HG03342 (cell line): ENCODE measurements around the gene PER2.
A peak's percentile ranks its signal among the peaks of the same experiment; 100 is the strongest.

Source experiments
- ATAC-seq: cut with Tn5 transposase; IDR thresholded peaks from one replicate; pipeline ENCODE4 v1.9.1; 2021; ENCODE audit warnings: mild to moderate bottlenecking, moderate library complexity; ENCODE audit not compliant: unreplicated experiment

PER2 gene

DNA sequence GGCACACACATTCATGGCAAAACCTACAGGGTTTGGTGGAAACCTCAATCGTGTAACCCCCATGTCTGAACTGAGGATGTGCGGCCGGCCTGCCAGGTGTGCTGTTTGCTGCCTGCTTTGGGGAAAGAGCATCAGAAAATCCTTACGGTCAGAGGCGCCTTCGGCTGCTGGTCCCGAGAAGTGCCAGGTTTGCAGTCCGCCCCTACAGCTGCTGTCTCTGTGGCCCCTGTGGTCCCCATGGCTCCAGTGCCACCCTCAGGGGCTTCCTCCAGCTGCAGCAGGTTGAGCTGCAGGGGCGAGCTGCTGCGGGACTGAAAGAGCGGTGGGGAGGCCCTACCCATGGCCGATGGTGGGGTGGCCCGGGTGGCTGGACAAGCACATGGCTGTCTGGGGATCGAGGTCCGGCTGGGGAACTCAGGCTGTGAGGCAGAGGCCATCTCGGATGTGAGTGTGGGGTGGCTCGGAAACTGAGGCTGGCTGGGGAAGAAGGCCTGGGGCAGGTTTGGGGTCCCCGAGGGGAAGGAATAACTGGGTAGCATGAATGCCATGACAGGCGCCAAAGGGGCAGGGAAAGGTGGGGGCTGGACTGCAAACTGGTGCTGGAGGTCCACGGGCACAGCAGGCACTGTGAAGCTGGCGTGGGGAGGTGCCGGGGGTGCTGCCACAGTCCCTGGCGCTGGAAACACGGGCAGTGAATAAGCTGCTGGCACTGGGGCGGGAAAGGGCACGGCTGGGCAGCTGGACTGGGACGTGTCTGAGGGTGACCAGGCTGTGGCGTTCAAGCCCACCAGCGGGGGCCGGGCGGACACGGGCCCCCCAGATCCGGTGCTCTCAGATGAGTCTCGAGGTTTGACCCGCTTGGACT lies 35.4 kb downstream of the PER2 start:
- no peak for ATAC-seq

DNA sequence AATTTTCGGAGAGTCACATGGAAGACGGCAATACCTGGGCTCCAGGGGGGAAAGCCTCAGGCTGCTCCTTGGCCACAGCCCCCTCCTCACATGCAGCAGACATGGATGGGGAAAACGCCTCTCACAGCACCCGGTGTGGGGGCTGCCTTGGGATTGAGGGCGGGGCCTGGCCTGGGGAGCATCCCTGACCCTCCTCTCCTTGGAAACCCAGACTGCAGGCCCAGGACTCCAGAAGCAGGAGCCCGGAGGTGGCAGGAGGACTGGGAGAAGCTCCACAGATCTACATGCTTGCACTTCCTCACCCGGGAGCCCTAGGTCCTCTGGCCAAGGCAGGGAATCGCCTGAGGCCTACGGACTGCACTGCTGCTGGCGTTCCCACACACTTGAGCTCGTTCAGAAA lies 36.4 kb downstream of the PER2 start:
- no peak for ATAC-seq

GRCh38 chr2:238251331-238251730 lies 37.1 kb downstream of the PER2 start:
- no peak for ATAC-seq

GRCh38 chr2:238250896-238251295 lies 37.5 kb downstream of the PER2 start:
- no peak for ATAC-seq

DNA sequence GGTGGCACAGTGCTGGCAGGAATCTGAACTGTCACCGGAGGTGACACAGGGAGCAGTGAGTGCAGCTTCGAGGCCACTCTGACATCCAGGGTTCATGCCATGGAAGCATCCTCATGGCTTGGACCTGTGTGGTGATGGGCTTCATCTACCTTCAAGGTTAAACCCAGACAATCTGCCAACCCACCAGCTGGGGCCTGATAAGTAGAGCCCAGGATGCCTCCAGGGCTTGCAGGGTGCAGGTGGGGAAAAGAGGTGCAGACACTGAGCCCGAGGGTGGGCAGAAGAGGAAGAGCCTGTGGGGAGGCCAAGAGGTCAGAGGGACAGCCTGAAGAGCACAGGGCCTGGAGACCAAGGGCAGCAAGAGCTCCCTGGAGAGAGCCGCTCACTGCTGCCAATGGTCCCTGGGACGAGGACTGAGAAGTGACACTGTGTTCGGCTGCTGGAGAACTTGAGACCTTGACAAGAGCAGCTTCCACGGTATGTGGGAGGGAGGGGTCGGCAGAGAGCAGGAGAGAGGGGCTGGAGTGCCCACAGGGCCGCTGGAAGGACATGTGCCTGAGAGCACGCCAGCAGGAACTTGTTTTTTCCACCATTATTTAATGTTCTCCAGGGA lies 40.5 kb downstream of the PER2 start:
- ATAC-seq = no peak

DNA sequence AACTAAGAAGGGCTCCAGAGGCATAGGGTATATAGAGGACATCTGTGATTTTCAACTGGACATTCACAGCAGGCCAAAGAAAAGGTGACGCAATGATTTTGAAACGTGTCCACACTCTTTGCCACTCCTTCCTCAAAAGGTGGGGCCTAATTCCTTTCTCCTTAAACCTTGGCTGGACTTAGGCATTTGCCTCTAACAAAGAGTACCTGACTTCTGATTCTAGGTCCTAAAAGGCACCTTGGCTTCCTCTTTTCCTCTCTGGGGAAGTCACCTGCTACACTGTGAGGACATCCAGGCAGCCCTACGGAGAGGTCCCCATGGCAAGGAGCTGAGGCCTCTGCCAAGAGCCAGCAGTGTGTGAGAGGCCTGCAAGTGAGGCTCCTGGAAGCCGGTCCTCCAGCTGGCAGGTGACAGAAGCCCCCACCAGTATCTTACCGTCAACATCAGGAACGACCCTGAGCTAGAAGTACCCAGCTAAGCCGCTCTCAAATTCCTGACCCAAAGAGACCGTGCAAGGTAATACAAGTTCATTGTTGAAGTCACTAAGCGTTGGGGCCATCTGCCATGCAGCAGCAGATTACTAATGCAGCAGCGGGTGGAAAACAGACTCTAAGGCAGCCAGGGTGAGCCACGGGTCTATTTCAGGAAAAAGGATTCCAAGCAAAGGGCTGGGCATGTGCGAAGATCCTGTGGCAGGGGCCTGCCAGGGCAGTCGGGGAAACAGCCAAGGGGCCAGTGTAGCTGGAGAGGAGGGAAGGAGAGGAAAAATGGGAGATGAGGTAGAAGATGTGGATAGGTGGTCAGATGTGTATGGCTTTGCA lies 41.2 kb downstream of the PER2 start:
- ATAC-seq = no peak

DNA sequence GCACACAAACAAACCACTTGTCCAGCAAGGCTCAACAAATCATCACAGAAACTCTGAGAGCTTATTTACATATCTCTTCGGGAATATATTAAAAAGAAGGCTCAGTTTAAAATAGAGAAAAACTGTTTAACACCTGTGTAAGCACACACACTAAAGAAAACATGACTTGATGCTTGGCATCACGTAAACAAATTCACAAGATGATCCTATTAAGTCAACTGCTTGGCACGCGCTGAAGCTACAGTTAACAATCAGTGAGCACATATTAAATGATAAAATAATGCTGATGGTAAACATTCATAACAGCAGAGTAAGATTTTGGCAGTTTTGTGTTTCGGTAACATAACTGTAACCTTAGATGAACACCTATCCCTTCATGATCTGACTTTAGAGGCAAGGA lies 44.3 kb downstream of the PER2 start:
- no peak for ATAC-seq

DNA sequence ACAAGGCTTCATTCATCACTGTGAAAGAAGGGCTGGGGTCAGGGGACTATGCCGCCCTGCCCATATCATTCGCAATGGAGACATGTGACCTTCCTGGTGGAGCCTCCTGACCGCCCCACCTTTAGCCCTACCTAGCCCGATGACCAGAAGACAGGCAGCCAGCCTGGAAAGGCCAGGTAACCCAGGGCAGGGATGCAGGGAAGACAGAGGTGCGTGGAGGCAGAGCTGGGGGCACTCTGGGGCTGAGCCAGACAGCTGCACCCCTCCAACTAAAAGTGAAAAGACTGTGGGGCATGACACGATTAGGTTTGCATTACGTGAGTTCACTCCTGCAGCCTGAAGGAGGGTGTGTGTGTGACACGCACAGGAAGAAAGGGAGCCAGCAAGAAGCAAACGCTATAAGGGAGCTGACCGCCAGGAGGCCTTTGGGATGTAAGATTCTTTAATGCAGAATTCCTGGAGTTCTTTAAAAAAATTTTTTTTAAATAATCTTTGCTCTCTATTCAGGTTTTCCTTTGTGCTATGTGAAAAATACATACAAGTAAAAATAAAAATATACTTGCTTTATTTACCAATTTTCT lies 44.8 kb downstream of the PER2 start:
- no peak for ATAC-seq

- ATAC-seq = no peak
These were observed 45.5 kb downstream of the PER2 start for GRCh38 chr2:238242731-238243495.

- ATAC-seq = no peak
These were observed 46.4 kb downstream of the PER2 start for GRCh38 chr2:238241970-238242369.

DNA sequence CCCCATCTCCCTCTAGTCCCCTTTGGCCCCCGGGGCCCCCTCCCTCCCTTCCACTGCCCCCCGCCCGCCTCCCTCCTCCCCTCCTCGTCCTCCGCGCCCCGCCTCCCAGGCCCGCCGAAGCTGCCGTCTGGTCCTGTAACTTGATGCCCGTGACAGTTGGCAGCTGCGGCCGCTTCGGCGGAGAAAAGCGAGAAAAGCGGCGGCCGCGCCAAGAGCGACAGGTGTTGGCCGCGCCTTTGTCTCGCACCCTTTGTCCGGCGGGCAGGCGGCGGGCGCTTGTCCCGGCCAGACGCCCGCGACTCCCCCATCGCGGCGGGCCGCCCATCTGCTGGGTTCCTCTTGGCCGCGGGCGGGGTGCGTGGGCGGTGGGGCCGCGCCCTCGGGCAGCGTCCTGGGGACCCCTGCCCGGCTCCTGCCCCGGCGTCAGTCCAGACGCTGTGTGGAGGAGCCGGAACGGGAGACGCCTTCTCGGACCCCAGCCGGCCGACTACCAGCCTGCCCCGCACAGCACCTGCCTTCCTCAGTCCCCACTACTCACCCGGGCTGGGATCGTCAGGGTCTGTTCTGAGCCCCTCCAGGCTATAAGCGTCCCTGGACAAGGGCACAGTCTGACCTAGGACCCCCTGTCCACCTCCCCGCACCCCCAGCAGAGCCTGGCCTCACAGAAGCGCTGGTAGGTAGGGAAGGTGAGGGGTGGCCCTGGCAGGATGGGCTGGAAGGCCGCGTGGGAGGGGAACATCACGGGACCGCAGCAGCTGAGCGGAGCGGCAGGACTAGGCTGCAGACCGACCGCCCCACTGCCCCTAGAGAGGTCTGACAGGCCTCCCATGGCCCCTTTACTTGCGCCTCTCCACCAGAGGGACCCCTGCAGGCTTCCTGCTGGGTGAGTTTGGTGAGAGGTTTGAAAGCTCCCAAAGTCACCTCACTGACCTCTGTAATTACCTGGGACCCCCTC lies 47.4 kb downstream of the PER2 start:
- no peak for ATAC-seq

GRCh38 chr2:238239863-238240756 lies 48.3 kb downstream of the PER2 start, which contains the start of gene HES6:
Gene HES6 (minus strand): TSS chr2:238240038. CDS start chr2:238239905, 133 bp downstream.
- ATAC-seq = peak; percentile 88

DNA sequence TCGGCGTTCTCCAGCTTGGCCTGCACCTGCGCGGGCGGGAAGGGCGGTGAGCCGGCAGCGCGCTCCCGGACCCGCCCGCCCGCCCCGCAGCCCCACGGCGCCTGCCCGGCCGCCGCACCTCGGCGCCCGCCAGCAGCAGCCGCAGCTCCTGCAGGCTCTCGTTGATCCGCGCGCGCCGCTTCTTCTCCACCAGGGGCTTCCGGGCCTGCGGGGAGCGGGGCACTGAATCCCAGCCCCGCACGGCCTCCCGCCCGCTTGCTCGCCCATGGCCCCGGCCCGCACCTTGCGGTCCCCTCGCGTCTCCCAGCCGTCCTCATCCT lies 48.9 kb downstream of the PER2 start:
- peak; percentile 8 for ATAC-seq

DNA sequence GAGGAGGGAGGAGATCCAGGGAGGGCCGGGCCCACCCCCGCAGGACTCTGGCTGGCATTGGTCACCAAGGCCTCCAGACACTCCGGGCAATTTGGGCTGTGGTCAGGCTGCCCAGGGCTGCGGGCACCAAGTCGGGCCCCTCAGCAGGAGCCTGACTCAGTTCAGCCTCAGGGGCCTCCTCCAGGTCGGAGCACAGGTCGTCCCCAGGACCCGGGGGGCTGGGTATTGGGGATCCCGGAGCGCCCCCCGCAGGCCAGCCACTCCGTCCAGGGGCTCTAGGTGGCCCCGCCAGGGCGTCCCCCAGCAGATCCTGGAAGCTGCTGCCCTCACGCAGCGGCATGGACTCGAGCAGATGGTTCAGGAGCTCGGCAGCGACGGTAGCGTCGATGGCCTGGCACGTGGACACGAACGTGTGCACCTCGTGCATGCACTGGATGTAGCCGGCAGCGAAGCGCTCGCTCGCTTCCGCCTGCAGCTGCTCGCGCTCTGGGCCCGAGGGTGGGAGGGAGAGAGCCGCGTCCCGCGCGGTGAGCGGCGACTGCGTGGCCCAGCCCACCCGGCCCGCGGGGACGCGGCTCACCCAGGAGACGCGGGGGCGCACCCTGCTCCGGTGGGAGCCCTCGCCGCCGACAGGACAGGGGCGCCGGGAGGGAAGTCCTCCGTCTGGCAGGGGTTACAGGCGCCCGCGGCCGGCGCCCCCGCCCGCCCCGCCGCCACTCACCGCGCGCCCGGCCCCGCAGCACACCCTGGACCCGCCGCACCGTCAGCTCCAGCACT lies 49.5 kb downstream of the PER2 start:
- ATAC-seq = peak; percentile 13

- no peak for ATAC-seq
These were observed 50.1 kb downstream of the PER2 start for GRCh38 chr2:238238311-238238765.

- no peak for ATAC-seq
These were observed 50.8 kb downstream of the PER2 start for GRCh38 chr2:238237431-238238135.

DNA sequence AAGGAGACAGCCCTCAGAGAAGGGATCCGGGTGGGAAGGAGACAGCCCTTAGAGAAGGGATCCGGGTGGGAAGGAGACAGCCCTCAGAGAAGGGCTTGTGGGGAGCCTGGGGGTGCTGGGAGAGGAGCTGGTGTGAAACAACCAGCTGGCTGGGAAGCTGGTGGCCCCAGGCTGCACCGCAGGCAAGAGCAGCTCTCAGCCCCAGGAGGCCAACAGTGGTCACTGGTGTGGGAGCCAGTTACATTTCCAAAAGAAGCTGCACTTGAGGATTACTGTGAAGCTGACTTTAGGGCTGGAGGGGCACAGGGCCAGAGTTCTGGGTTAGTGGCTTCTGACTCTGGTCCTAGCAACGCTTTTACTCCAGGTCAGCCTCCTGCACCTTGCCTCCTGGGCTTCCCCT lies 51.8 kb downstream of the PER2 start:
- no peak for ATAC-seq
